HG02678 (cell line): Measurements from ENCODE around the gene LASP1.
"Not testable (repeated sequence)": the region's sequence is repeated elsewhere in the genome, so short reads cannot be mapped to it uniquely, and the experiment has no call there.

Experiments used
- ATAC-seq: cut with Tn5 transposase; IDR thresholded peaks from one replicate; pipeline ENCODE4 v1.9.1; 2021; ENCODE audit warnings: mild to moderate bottlenecking, moderate library complexity; ENCODE audit not compliant: unreplicated experiment

Gene LASP1

DNA sequence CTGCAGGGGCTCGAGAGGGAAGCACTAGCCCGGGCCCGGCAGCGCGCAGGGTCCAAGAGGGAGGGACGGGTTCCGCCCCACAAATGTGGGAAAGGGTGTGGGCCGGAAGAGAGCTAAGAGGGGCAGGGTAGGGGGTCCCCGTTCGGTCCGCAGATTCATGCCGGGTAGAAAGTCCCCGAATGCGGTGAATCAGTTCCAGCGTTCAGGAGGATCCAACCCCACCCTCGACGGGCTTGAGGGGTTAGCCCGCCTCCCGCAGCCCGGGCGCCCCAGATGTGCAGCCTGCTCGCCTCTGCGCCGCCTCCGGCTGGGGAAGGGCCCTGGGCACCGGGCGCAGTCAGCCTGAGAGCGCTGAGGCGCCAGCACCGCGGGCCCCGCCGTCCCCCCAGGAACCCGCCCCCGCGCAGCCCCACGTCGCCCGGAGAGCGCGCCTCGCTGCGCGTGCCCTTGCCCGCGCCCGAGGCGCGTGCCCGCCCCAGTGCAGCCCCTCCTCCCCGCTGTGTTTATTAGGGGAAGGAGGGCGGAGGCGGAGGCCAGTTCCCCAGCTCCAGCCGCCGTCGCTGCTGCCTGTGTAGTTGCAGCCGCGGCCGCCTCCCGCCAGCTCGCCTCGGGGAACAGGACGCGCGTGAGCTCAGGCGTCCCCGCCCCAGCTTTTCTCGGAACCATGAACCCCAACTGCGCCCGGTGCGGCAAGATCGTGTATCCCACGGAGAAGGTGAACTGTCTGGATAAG is at the start of gene LASP1:
TSS of gene LASP1 (plus strand) at position 533 of the 733 bp plus-strand sequence. CDS start at position 665, 132 bp downstream.
- peak; percentile 44 for ATAC-seq

GRCh38 chr17:38824899-38825761 is 44.7 kb upstream of the LASP1 start, which contains the start of gene CWC25:
Gene CWC25 (minus strand): TSS chr17:38825321. CDS start chr17:38825183, 138 bp downstream.
- peak; percentile 90 for ATAC-seq

- no peak for ATAC-seq
These were observed 44.1 kb upstream of the LASP1 start for GRCh38 chr17:38825762-38826247.

GRCh38 chr17:38844261-38844757 is 25.5 kb upstream of the LASP1 start:
- no peak for ATAC-seq

GRCh38 chr17:38848557-38848891 is 21.3 kb upstream of the LASP1 start:
- no peak for ATAC-seq

- ATAC-seq, result no peak
These were observed 20.8 kb upstream of the LASP1 start for GRCh38 chr17:38848939-38849605.

DNA sequence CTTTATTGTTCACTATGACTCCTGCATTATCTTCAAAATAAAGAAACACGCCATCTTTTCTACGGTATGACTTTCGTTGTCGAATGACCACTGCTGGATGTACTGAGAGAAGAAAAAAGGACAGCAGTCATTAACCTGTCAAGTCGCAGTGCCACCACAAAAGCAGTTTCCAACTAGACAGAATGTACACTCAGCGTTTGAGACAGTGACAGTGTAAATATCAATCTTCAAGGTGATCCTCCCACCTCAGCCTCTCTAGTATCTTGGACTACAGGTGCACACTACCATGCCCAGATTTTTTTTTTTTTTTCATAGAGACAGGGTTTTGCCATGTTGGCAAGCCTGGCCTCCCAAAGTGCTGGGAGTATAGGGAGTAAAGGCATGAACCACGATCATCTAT is 19.5 kb upstream of the LASP1 start:
- no peak for ATAC-seq

DNA sequence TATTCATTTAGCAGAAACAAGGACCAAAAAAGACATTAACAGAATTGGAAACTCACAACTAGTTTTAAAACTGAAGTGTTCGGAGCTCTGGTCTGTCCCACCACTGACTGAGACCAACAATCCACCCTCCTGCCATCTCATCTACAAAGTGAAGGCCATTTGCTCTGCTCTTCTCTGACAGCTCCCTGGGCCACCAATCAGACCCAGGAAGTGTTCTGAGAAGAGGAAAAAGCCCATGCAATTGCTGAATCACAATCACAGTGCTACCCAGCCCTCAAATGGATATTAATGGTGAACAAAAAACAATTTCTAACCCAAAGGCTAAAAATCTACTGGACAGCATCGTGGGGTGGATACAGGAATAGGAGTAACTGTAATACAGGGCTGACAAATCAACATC is 18.4 kb upstream of the LASP1 start:
- ATAC-seq, result no peak

DNA sequence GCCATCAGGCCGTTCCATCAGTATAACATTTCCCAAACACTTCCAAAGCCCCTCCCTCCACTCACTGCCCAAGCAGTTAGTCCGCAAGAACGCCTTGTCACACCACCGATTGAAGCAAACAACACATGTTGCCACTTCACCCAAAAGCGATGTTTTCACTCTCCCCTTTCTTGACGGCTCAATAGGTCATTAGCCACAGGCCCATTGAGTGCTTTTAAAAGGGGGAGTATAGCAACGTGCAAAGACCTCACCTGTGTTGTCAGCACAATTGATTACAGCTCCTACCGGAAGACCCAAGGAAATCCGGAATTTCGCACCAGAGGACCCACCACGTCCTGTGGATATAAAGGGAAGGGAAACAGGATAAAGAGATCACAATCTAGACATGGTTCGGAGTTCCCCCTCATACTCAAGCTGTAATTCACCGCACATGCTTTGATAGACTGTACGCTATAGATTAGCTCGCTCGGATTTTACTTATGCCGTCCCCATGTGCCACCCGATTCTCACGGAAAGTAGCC is 17.0 kb upstream of the LASP1 start:
- no peak for ATAC-seq

DNA sequence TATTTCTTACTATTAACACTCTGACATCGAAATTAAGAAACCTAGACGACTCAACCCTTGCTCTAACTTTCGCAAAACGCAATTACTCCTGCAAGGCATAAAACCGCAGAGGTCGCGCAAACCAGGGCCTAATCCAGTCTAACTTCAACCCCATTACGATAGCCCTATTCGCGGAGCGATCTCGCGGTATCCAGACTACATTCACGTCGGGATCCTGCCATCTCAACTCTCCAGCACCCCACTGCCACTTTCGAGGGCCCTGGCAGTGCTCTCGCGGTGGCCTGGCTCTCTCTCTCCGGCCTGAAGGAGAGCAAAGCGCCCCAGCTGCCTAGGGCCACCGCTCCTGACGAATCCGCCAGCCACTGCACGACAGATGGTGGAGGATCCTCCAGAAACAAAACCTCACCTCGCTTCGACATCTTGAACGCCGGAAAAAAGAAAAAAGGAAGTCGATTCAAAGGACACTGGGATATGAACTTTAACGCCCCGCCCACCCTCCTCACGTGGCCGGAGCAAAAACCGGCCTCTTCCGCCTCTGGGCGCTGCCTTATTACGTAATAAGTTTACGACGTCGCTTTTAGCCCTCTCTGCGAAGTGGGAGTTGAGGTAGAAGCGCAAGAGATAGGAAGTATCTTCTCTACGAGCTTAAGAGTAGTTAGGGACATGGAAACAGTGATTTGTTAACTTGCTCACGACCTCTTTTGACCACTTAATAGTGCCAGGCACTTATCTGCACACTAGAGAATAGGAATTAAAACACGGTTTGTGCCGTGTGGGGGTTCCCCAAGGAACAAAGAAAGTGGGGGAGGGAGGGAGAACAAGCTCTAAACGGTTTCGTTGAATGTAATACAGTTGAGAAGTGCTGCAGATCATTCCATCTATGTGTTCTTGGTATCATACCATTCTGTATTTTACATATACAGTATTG is 16.3 kb upstream of the LASP1 start, which contains the start of gene RPL23:
TSS of gene RPL23 (minus strand) at position 430 of the 928 bp plus-strand sequence. CDS start at position 419, 11 bp downstream.
- peak; percentile 85 for ATAC-seq

GRCh38 chr17:38855101-38855714 is 14.7 kb upstream of the LASP1 start:
- not testable (repeated sequence) for ATAC-seq

DNA sequence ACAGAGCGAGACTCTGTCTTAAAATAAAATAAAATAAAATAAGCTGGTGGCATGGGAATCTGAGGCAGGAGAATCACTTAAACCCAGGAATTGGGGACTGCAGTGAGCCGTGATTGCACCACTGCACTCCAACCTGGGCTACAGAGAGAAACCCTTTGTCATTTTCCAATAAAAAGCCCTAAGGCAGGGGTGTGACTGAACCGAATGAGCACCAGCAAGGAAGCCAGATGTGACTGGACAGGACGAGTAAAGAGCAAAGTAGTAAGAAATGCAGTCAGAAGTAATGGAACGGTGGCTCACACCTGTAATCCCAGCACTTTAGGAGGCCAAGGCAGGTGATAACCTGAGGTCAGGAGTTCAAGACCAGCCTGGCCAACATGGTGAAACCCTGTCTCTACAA is 12.6 kb upstream of the LASP1 start:
- ATAC-seq, result no peak

DNA sequence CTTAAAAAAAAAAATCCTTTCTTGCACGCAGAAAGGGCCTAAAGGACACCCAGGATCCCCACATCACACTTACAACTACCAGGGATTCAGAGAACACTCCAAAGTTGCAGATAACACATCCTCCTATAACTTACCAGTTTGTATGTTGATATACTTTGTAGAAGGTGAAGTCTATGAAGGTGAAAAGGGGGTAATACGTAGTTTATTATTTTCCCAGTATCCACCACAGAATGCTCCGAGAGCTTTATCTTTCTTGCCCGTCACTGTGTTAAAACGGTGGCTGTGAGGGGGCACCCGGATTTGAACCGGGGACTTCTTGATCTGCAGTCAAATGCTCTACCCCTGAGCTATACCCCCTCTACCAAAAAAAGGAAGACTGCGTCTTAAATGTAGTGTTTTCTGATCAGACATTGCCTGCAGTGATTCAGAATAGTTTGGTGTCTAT is 8.4 kb upstream of the LASP1 start:
- ATAC-seq, result no peak

GRCh38 chr17:38864636-38865398 is 5.0 kb upstream of the LASP1 start:
- no peak for ATAC-seq

DNA sequence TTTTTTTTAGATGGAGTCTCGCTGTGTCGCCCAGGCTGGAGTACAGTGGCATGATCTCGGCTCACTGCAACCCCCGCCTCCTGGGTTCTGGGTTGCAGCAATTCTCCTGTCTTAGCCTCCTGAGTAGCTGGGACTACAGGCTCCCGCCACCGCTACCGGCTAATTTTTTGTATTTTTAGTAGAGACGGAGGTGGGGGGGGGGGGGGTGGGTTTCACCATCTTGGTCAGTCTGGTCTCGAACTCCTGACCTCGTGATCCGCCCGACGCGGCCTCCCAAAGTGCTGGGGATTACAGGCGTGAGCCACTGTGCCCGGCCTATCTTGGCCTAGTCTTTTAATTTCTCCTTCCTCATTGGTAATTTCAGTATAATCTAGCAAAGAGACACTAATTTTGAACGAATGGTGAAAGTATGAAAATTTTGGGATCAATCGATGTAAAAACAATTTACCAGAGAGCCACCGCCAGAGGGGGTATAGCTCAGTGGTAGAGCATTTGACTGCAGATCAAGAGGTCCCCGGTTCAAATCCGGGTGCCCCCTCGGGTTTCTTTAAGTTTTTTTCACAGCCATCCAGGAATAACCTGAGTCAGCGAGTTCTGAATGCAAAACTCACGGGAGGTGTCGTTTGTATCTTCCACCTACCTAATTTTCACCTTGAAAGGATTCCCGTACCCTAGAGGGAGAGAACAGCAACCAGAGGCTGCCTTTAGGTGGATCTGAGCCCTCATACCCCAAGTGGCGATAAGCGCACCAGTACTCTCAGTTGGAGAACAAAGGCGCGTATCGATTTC is 2.5 kb upstream of the LASP1 start:
- no peak for ATAC-seq

GRCh38 chr17:38867968-38868816 is 1.7 kb upstream of the LASP1 start:
- ATAC-seq, result no peak
